WERI-Rb-1 (cell line): ENCODE results near the gene STAM.
"Not testable (repeated sequence)": the region's sequence is repeated elsewhere in the genome, so short reads cannot be mapped to it uniquely, and the experiment has no call there.

Source experiments
- DNase-seq: peaks from one replicate; pipeline ENCODE4 v3.0.0-alpha.2; 2020
- H3K27ac ChIP-seq: fragments of 250-450 bp; sonication (Bioruptor Pico); 2 replicates; pipeline ENCODE4 v1.5.1; 2020; ENCODE audit warnings: mild to moderate bottlenecking, moderate library complexity
- H3K27me3 ChIP-seq: fragments of 250-450 bp; sonication (Bioruptor Pico); 2 replicates; pipeline ENCODE4 v1.5.1; 2021; ENCODE audit warnings: mild to moderate bottlenecking, low read depth, moderate library complexity; ENCODE audit not compliant: insufficient read depth, severe bottlenecking
- H3K36me3 ChIP-seq: fragments of 250-450 bp; sonication (Bioruptor Pico); 2 replicates; pipeline ENCODE4 v1.5.1; 2020; ENCODE audit warnings: mild to moderate bottlenecking, moderate library complexity
- H3K4me3 ChIP-seq: 2 replicates; pipeline ENCODE4 v1.5.1; 2011; ENCODE audit warnings: low read depth, mild to moderate bottlenecking, control low read depth, low read length
- H3K9me3 ChIP-seq: fragments of 250-450 bp; sonication (Bioruptor Pico); 2 replicates; pipeline ENCODE4 v1.5.1; 2021; ENCODE audit warnings: mild to moderate bottlenecking, moderate library complexity; ENCODE audit not compliant: severe bottlenecking
- TF ChIP-seq, protein P1 (sequence below): IDR thresholded peaks from 2 replicates; pipeline ENCODE4 v1.5.1; 2011; ENCODE audit warnings: low read depth, mild to moderate bottlenecking, control low read depth, inconsistent platforms, low read length

The STAM gene

GRCh38 chr10:17710181-17710580, 66.2 kb downstream of the STAM start:
- Histone ChIP-seq H3K9me3 (no peaks in the 10 kb centered on the region), H3K36me3 (peaks cover 3% of the 10 kb centered on the region; the same call in 1 of the 2 replicates), H3K27me3 (no peaks in the 10 kb centered on the region), H3K4me3 (no peak overlapping the region), H3K27ac (no peak overlapping the region)
- DNase-seq = no peak
- TF ChIP-seq, protein P1, sequence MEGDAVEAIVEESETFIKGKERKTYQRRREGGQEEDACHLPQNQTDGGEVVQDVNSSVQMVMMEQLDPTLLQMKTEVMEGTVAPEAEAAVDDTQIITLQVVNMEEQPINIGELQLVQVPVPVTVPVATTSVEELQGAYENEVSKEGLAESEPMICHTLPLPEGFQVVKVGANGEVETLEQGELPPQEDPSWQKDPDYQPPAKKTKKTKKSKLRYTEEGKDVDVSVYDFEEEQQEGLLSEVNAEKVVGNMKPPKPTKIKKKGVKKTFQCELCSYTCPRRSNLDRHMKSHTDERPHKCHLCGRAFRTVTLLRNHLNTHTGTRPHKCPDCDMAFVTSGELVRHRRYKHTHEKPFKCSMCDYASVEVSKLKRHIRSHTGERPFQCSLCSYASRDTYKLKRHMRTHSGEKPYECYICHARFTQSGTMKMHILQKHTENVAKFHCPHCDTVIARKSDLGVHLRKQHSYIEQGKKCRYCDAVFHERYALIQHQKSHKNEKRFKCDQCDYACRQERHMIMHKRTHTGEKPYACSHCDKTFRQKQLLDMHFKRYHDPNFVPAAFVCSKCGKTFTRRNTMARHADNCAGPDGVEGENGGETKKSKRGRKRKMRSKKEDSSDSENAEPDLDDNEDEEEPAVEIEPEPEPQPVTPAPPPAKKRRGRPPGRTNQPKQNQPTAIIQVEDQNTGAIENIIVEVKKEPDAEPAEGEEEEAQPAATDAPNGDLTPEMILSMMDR = no peak

GRCh38 chr10:17712053-17712452, 68.1 kb downstream of the STAM start:
- H3K36me3 ChIP-seq = peaks cover 3% of the 10 kb centered on the region; the same call in 1 of the 2 replicates
- DNase-seq = no peak
- TF ChIP-seq, protein P1 = no peak

DNA sequence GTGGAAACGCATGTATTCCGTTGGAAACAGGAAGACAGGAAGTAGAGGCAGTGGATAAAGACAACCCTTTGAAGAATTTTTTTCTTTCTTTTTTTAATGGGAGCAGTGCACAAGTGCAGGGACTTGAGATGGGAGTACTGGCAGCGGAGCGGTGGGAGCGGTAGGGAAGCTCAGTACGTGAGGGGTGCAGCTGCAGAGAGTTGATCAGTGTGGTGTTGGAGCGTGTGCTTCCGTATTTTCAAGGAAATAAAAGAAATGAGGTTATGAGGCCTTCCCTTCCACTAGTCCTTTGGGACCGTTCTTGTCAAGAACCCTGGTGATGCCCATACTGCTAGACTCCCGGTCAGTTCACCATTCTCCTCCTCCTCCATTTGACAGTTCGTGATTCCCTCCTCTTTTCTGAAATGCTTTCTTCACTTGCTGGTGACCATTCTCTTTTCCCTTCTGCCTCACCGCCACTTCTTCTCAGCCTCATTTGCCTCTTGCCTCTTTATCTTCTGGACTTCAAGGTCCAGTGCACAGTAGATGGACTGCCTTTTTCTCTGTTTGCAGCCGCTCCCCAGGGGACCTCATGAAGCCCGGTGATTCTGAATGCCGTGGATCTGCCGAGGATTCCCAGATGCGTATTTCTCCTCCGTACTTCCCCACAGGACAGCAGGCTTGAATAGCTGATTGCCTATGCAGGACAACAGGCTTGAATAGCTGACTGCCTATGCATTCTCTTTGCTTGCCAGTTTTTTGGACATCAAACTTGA, 68.9 kb downstream of the STAM start:
- Histone ChIP-seq H3K36me3 (peaks cover 3% of the 10 kb centered on the region; the same call in 1 of the 2 replicates), H3K27ac (no peak overlapping the region), H3K4me3 (no peak overlapping the region), H3K9me3 (no peaks in the 10 kb centered on the region), H3K27me3 (no peaks in the 10 kb centered on the region)
- DNase-seq = no peak
- TF ChIP-seq, protein P1 = no peak

More at GRCh38 chr10:17712053-17712452, 68.1 kb downstream of the STAM start:
- no peak overlapping the region for H3K4me3 ChIP-seq
- H3K9me3 ChIP-seq = no peaks in the 10 kb centered on the region
- H3K27me3 ChIP-seq = no peaks in the 10 kb centered on the region
- no peak overlapping the region for H3K27ac ChIP-seq

GRCh38 chr10:17713758-17714157, 69.8 kb downstream of the STAM start:
- TF ChIP-seq, protein P1 = no peak
- H3K27me3 ChIP-seq = no peaks in the 10 kb centered on the region
- peaks cover 3% of the 10 kb centered on the region; the same call in 1 of the 2 replicates for H3K36me3 ChIP-seq
- H3K9me3 ChIP-seq = no peaks in the 10 kb centered on the region
- H3K27ac ChIP-seq = no peak overlapping the region
- no peak overlapping the region for H3K4me3 ChIP-seq
- DNase-seq = no peak

- no peak for DNase-seq
- Histone ChIP-seq H3K27ac (no peak overlapping the region), H3K36me3 (peaks cover 3% of the 10 kb centered on the region; the same call in 1 of the 2 replicates), H3K4me3 (no peak overlapping the region), H3K9me3 (no peaks in the 10 kb centered on the region), H3K27me3 (no peaks in the 10 kb centered on the region)
- TF ChIP-seq, protein P1 = no peak
Observed at GRCh38 chr10:17716161-17716560, 72.2 kb downstream of the STAM start.

- not testable (repeated sequence) for DNase-seq, H3K36me3 ChIP-seq, H3K4me3 ChIP-seq, H3K27ac ChIP-seq, H3K27me3 ChIP-seq, H3K9me3 ChIP-seq
Observed at GRCh38 chr10:17722317-17723014, 78.5 kb downstream of the STAM start.
